Stimulated activated naive CD8-positive, alpha-beta T cell treated with anti-CD3 and anti-CD28 coated beads, Interleukin-15, amount 100 ng/mL, for 72 hours (primary cell): ENCODE data around the gene VAV2.

Experiments
- ATAC-seq: fragments of 150-1000 bp; cut with Tn5 transposase; 2 replicates; pipeline ENCODE4 v1.10.0; 2021; ENCODE audit warnings: mild to moderate bottlenecking, moderate library complexity
- DNase-seq, 2 donors: peaks; one replicate each; pipeline ENCODE4 v3.0.0; 2021 to 2022
- H3K27ac Mint-ChIP-seq, 2 donors: one replicate each; pipeline ENCODE4 v1.8.0; 2022; ENCODE audit warnings: mild to moderate bottlenecking in 2 of 2, mixed read lengths in 2 of 2, moderate library complexity in 2 of 2
- H3K27me3 Mint-ChIP-seq: one replicate; pipeline ENCODE4 v1.8.0; 2022; ENCODE audit warnings: mixed read lengths
- H3K4me1 Mint-ChIP-seq: one replicate; pipeline ENCODE4 v1.8.0; 2022; ENCODE audit warnings: mild to moderate bottlenecking, mixed read lengths
- H3K4me3 Mint-ChIP-seq, 2 donors: one replicate each; pipeline ENCODE4 v1.8.0; 2022; ENCODE audit warnings: mild to moderate bottlenecking in 2 of 2, mixed read lengths in 2 of 2, moderate library complexity in 1 of 2
- H3K9me3 Mint-ChIP-seq, 2 donors: one replicate each; pipeline ENCODE4 v1.8.0; 2022; ENCODE audit warnings: mixed read lengths in 2 of 2

Gene VAV2

DNA sequence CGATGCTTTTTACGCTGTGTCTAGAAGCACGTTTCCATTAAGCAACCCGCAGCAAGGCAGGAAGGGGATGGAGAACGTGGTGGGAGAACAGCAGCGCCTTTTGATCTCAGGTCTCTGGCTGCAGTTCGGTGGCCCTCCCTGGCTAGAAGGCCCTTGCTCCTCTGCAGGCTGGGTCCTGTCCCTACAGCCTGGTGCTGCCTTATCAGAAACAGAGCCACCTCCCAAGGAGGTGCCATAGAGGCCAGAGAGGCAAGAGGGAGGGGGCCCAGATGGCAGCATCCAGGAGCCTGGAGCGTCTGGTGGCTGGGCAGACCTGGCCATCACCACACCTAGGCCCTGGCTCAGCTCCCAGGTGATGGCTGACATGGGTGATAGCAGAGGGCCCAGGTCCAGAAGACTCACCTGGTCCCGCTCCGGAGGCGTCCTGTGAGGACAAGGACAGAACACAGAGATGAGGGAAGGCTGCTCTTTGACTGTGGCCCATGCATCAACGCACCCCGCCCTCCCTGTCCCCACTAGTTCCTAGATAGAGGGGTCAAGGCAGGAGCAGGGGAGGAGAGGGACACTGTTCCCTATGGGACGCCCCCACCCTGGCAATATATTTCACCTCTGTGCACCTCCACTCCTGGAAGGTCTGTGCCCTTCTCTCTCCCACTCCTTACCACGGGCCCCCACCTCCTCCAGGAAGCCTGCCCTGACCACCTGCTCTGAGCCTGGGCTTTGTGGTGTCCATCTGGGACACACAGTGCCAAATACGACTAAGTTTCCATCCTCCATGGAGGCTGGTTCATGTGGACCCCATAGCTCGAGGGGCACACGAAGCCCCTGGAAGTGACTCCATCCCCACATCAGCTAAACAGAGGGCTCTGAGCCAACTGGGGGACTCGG, 212.4 kb downstream of the VAV2 start:
- no peaks in the 10 kb centered on the region for H3K4me1 Mint-ChIP-seq
- no peak for ATAC-seq
- no peaks in the 10 kb centered on the region for H3K9me3 Mint-ChIP-seq
- DNase-seq = no peak
- no peak overlapping the region for H3K4me3 Mint-ChIP-seq
- H3K27me3 Mint-ChIP-seq = no peaks in the 10 kb centered on the region
- no peak overlapping the region for H3K27ac Mint-ChIP-seq

GRCh38 chr9:133779081-133779480, 213.0 kb downstream of the VAV2 start:
- Mint-ChIP-seq H3K27ac (no peak overlapping the region), H3K9me3 (no peaks in the 10 kb centered on the region), H3K4me1 (no peaks in the 10 kb centered on the region), H3K27me3 (no peaks in the 10 kb centered on the region), H3K4me3 (no peak overlapping the region)
- DNase-seq = no peak
- ATAC-seq = no peak

DNA sequence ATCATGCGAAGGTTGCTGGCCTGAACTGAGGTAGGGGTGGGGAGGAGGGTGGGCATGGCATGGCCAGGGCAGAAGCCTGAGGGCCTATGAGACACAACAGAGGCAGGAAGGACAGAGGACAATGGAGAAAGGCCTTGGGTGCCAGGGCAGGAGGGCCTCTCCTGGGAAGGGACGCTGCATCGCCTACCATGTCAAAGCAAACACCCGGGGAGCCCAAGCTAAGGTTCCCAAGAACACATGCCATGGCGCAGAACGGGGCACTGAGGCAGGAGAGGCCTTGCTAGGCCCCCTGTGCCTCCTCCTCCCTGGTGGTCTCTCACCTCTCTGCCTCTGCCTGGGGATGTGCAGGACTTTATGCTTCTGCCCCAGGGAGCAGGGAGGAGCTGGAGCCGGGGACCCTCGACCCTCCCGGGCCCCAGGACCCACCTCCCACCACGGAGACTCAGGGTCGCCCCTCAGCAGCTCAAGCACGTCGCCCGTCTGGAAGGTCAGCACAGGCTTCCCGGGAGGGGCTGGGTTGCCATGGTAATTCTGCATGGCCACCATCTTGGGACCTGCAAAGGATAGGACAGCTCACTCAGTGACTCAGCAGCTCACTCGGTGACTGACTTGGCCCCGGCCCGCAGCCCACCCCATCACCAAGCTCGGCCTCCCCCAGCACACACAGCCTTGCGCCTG, 213.6 kb downstream of the VAV2 start:
- Mint-ChIP-seq H3K27me3 (no peaks in the 10 kb centered on the region), H3K9me3 (no peaks in the 10 kb centered on the region), H3K27ac (peak overlapping the region in 1 of 2 donors; percentile 12), H3K4me1 (no peaks in the 10 kb centered on the region), H3K4me3 (no peak overlapping the region)
- no peak for ATAC-seq
- no peak for DNase-seq

GRCh38 chr9:133777871-133778270, 214.3 kb downstream of the VAV2 start:
- Mint-ChIP-seq H3K4me3 (no peak overlapping the region), H3K27me3 (no peaks in the 10 kb centered on the region)
- ATAC-seq = no peak

DNA sequence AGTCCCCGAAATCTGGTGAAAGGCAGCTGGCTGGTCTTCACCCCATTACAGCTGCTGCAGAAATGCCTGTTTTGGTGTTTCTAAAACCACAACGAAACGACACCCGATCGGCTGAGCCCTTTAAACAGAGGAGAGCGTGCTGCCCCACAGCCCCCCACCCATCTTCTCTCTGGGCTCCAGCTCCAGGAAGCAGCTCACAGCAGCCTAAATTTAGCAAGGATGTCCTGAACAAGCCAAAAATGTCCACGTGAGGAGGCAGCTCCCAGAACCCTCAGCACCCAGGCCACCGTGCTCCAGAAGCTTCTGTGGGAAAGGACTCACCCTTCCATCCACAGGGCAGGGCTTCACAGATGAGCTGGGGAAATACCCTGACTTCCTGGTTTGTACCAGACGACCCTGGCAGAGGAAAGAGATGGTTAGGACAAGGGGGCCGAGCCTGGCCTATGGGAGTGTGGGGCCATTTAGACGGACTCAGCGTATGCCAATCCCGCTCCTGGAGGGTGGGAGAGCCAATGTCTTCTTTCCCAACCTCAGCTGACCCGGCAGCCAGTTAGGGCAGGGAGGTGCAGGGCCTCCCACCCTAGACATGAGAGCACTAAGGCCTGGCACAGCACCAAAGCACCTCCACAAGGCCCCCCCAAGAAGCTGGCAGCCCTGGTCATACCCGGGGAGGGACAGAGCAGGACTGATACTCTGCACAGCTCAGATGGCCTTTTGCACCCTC, 214.9 kb downstream of the VAV2 start:
- Mint-ChIP-seq H3K27me3 (no peaks in the 10 kb centered on the region), H3K4me1 (no peaks in the 10 kb centered on the region), H3K27ac (no peak overlapping the region), H3K4me3 (no peak overlapping the region), H3K9me3 (no peaks in the 10 kb centered on the region)
- DNase-seq (no peak), ATAC-seq (no peak)

More at GRCh38 chr9:133777871-133778270, 214.3 kb downstream of the VAV2 start:
- no peaks in the 10 kb centered on the region for H3K4me1 Mint-ChIP-seq
- H3K9me3 Mint-ChIP-seq = no peaks in the 10 kb centered on the region
- peak overlapping the region in 1 of 2 donors; percentile 76 for H3K27ac Mint-ChIP-seq
- DNase-seq = no peak

DNA sequence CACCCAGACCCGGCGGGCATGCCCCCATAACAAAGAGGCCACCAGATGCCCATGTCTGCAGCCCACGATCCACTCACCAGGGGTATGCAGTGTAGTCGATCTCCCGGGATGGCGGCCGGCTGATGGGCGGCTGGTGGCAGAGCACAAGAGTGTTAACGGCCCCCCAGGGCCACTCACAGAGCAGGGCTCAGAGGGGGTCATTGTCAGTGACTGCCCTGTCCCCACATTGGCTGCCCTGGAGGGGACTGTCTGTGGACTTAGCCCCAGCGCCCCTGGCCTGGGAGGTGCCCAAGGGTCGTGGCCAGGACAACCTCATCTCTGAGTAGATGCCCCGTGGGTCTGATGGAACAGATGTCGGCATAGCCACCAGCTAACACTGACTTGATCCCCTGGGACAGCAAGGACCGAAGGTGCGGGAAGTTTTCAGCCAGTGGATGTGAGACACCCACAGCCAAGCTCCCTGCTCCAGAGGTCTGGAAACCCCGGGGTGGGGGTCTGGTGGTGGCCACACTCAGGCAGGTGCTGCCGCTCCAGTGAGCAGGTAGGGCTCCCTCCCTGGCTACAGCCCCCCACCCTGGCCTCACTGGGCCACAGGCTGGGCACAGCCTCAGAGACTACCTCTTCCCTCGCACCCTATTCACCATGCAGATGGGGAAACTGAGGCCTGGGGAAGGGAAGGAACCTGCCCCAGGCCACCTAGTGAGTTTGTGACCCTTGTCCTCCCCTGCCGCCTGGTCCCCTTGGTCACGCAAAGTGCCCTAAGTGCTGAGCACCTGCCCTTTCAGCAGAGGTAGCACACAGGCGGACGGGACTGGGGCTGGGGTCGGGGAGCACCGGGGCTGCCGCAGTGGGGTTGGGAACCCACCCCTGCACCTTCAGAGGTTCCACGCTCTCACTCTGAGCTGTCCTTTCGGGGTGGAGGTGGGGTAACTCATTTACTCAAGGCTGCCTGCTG, 215.9 kb downstream of the VAV2 start:
- Mint-ChIP-seq H3K9me3 (no peaks in the 10 kb centered on the region), H3K4me1 (no peaks in the 10 kb centered on the region), H3K27ac (no peak overlapping the region), H3K27me3 (no peaks in the 10 kb centered on the region), H3K4me3 (no peak overlapping the region)
- no peak for ATAC-seq
- no peak for DNase-seq

DNA sequence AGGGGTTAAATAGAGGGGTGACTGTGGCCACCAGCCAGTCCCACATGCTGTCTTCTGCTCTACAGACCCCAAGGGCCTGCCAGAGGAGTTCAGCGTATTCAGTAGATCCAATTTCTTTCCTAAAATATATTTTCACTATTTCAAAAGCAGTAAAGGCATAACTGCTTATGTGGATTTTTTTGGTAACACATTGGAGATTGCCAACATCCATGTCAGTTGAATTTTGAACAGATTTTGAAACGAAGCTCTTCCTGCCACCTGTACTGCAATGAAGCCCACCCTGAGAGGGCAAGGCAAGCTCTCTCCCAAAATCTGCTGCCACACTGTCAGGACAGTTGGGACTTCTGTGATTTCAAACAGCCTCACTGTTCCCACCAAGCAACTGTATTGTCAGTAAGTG, 216.8 kb downstream of the VAV2 start:
- Mint-ChIP-seq H3K9me3 (no peaks in the 10 kb centered on the region), H3K27ac (peak overlapping the region in 1 of 2 donors; percentile 38), H3K4me1 (no peaks in the 10 kb centered on the region), H3K27me3 (no peaks in the 10 kb centered on the region), H3K4me3 (no peak overlapping the region)
- ATAC-seq (no peak), DNase-seq (no peak)

GRCh38 chr9:133774799-133775198, 217.3 kb downstream of the VAV2 start:
- H3K4me3 Mint-ChIP-seq = no peak overlapping the region
- H3K9me3 Mint-ChIP-seq = no peaks in the 10 kb centered on the region
- DNase-seq (no peak), ATAC-seq (no peak)
- no peaks in the 10 kb centered on the region for H3K4me1 Mint-ChIP-seq
- H3K27me3 Mint-ChIP-seq = no peaks in the 10 kb centered on the region
- H3K27ac Mint-ChIP-seq = no peak overlapping the region

DNA sequence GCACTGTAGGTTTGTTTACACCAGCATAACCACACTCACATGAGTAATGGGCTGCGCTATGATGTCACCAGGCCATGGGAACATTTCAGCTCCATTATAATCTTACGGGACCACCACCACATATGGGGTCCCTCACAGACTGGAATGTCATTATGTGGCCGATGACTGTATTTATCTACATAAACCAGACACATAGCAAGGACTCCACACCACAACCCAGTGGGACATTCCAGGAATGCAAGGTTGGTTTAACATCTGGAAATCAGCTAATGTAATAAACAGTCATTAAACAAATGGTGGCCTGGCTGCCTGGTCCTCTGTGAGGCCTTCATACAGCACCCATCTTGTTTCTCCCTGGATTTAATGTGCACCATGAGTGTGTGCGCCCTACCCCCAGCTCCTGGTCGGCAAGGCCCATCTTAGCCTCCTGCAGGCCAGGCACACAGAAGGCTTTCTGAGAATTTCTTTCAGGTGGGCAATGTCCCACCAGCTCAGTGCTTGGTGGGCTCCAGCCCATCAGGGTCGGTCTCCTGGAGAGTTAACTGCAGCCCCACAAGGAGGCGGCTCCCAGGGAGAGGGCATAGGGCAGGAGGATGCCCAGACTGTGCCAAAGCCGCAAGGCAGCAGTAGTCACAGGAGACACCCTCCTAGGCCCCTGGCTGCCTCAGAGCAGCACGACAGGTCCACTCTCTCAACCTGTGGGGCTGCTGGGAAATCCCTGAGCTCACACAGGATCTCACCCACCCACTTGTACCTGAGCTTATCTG, 218.1 kb downstream of the VAV2 start:
- no peak for ATAC-seq

DNA sequence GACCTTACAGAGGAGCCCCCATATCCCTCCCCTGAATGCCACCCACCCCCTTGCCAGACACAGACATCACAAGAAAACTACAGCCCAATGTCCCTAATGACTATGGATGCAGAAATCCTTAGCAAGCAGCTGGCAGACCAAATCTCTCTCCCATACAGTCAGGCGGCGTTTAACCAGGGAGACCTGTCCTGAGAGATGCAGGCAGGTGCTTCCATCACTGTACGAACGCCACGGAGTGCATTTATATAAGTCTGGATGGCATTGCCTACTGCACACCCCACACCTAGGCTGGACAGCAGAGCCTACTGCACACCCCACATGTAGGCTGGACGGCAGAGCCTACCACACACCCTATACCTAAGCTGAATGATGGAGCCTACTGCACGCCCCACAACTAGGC, 219.5 kb downstream of the VAV2 start:
- ATAC-seq = no peak
- H3K4me3 Mint-ChIP-seq = no peak overlapping the region
- peaks cover 0 to 11% of the 10 kb centered on the region in 2 donors for H3K9me3 Mint-ChIP-seq
- no peaks in the 10 kb centered on the region for H3K4me1 Mint-ChIP-seq
- no peak for DNase-seq
- no peak overlapping the region for H3K27ac Mint-ChIP-seq
- no peaks in the 10 kb centered on the region for H3K27me3 Mint-ChIP-seq

More for the DNA sequence above, 218.1 kb downstream of the VAV2 start:
- H3K27ac Mint-ChIP-seq = no peak overlapping the region
- H3K4me3 Mint-ChIP-seq = no peak overlapping the region
- DNase-seq = no peak
- H3K4me1 Mint-ChIP-seq = no peaks in the 10 kb centered on the region
- H3K27me3 Mint-ChIP-seq = no peaks in the 10 kb centered on the region
- no peaks in the 10 kb centered on the region for H3K9me3 Mint-ChIP-seq

DNA sequence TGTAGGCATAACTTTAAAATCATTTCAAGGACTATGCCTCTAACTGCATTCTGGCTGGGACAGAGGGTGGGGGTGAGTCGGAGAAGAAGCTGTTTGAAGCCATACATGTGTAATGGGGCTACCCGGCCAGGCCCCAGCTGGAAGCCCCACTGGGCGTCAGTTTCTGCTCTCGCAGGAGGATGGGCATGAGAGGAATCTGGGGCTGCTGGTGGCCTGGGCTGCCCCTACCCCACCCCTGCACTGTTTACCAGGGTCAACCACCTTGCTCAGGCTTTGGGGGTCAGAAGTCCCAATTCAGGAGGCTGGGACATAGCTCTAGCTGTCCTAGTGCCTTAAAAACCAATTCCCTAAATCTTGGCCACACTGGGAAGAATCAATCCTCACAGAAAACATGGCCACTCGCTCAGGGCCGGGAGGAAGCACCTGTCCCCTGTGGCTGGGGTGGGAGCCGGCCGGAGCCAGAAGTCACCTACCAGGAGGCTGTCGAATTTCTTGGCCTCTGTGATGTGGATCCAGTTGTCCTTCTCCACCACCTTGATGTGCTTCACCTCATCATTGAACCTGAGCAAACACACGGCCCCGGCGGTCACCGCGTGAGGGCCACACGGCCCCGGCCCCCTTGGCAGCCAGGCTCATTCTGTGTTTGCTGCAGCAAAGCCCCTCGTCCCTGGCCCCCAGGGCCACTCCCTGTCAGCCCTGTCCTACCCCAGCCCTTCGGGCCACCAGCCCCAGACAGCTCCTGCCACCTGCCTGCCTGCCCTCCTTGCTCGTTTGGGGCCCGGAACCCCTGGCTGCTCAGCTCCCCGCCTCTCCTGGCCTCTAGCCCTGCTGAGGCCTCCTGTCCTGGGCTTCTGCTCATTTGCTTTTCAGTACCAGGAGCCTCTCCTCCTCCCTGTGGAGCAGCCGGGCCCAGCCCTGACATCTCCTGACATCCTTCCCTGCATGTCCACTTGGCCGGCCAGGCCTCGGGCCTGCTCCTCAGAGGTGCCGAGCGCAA, 220.3 kb downstream of the VAV2 start:
- Mint-ChIP-seq H3K27ac (no peak overlapping the region), H3K27me3 (no peaks in the 10 kb centered on the region), H3K9me3 (peaks cover 5 to 16% of the 10 kb centered on the region in 2 donors), H3K4me1 (no peaks in the 10 kb centered on the region), H3K4me3 (no peak overlapping the region)
- ATAC-seq = no peak
- peak in 1 of 2 donors; percentile 4 for DNase-seq

DNA sequence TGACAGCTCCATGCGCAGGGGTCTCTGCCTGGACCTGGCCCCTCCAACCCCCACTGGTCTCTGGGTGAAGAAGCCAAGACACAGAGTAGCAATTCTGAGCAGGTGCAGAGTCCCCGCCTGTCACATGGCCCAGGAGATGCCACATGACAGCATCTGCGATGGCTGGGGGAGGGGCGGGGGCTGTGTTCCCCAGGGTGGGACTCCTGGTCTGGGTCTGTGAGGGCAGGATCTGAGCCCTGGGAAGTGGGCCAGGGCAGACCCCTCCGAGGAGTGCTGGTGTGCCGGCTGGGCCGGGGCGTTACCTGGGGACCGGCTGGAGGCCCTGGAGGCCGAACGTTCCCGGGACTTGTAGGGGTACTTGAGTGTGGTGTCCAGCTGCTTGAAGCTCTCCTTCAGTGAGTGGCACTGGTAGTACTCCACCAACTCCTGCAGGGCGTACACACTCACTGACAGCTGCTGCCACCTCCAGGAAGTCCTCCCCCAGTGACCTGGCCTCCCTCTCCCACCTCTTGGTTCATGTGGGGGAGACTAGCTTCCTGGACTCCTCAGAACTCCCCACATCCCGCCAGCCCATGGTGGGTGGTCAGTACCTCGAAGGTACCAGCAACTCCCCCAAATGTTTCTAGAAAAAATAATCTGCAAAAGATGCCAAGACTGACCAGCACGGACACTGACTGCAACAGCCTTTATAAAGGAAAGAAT, 221.9 kb downstream of the VAV2 start:
- Mint-ChIP-seq H3K27me3 (no peaks in the 10 kb centered on the region), H3K4me3 (no peak overlapping the region), H3K4me1 (no peaks in the 10 kb centered on the region), H3K27ac (no peak overlapping the region), H3K9me3 (peaks cover 16 to 26% of the 10 kb centered on the region in 2 donors)
- ATAC-seq (no peak), DNase-seq (peak in 1 of 2 donors; percentile 4)
